ENCODE data around the gene HLA-DPA1. TPM values are rescaled to one million over a fixed set of nuclear protein-coding genes. Genes with fewer than 3 reads are reported as not detected.

HLA-DPA1 gene
- total and polyA plus RNA-seq, 2 experiments from 2014 or later: 2.6 to 4.7 TPM

GRCh38 chr6:33072508-33073100 is 845 bp downstream of the HLA-DPA1 start:
- Histone ChIP-seq H3K79me2 (no peaks in the 10 kb centered on the region), H3K4me2 (no peak overlapping the region), H3K9me3 (ENCODE audit: low read depth) (no peaks in the 10 kb centered on the region), H3K4me1 (ENCODE audit: insufficient read depth) (no peaks in the 10 kb centered on the region), H3K27ac (no peak overlapping the region), H3K9me2 (replicated peaks; ENCODE audit: insufficient read depth) (no peaks in the 10 kb centered on the region), H3K4me3 (no peak overlapping the region), H3K27me3 (no peaks in the 10 kb centered on the region), H4K20me1 (ENCODE audit: insufficient read depth, poor library complexity, severe bottlenecking) (no peaks in the 10 kb centered on the region), H2AFZ (no peak overlapping the region), H3K36me3 (replicated peaks; ENCODE audit: insufficient read depth, low read depth) (no peaks in the 10 kb centered on the region)
- no peak for TF ChIP-seq EZH2 (IDR thresholded peaks at IDR 0.05; ENCODE audit: borderline replicate concordance)
- TF ChIP-seq, protein P1, sequence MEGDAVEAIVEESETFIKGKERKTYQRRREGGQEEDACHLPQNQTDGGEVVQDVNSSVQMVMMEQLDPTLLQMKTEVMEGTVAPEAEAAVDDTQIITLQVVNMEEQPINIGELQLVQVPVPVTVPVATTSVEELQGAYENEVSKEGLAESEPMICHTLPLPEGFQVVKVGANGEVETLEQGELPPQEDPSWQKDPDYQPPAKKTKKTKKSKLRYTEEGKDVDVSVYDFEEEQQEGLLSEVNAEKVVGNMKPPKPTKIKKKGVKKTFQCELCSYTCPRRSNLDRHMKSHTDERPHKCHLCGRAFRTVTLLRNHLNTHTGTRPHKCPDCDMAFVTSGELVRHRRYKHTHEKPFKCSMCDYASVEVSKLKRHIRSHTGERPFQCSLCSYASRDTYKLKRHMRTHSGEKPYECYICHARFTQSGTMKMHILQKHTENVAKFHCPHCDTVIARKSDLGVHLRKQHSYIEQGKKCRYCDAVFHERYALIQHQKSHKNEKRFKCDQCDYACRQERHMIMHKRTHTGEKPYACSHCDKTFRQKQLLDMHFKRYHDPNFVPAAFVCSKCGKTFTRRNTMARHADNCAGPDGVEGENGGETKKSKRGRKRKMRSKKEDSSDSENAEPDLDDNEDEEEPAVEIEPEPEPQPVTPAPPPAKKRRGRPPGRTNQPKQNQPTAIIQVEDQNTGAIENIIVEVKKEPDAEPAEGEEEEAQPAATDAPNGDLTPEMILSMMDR (IDR thresholded peaks at IDR 0.05; ENCODE audit: poor library complexity): no peak
- TF ChIP-seq EZH2phosphoT487 (IDR thresholded peaks at IDR 0.05; ENCODE audit: low read depth, severe bottlenecking, unreplicated experiment): no peak
- no peak for DNase-seq (ENCODE audit: low spot score)
- WGBS (ENCODE audit: low lambda C conversion rate, missing lambda C conversion rate): 83% methylated on average over 7 of the region's 7 CpGs

- no peak overlapping the region for H3K4me2 ChIP-seq
- no peaks in the 10 kb centered on the region for H3K79me2 ChIP-seq
- no peaks in the 10 kb centered on the region for H4K20me1 ChIP-seq (ENCODE audit: insufficient read depth, poor library complexity, severe bottlenecking)
- H3K27me3 ChIP-seq: no peaks in the 10 kb centered on the region
- H3K9me3 ChIP-seq (ENCODE audit: low read depth): no peaks in the 10 kb centered on the region
- no peak for TF ChIP-seq EZH2phosphoT487 (IDR thresholded peaks at IDR 0.05; ENCODE audit: low read depth, severe bottlenecking, unreplicated experiment)
- TF ChIP-seq, protein P1 (IDR thresholded peaks at IDR 0.05; ENCODE audit: poor library complexity): no peak
- no peak for TF ChIP-seq EZH2 (IDR thresholded peaks at IDR 0.05; ENCODE audit: borderline replicate concordance)
- no peaks in the 10 kb centered on the region for H3K36me3 ChIP-seq (replicated peaks; ENCODE audit: insufficient read depth, low read depth)
- H3K9me2 ChIP-seq (replicated peaks; ENCODE audit: insufficient read depth): no peaks in the 10 kb centered on the region
- 87% methylated on average over 6 of the region's 6 CpGs for WGBS (ENCODE audit: low lambda C conversion rate, missing lambda C conversion rate)
- DNase-seq (ENCODE audit: low spot score): no peak
- H3K4me1 ChIP-seq (ENCODE audit: insufficient read depth): no peaks in the 10 kb centered on the region
- no peak overlapping the region for H3K4me3 ChIP-seq
- no peak overlapping the region for H3K27ac ChIP-seq
- no peak overlapping the region for H2AFZ ChIP-seq
These were observed 1.9 kb downstream of the HLA-DPA1 start for GRCh38 chr6:33071569-33071968.

DNA sequence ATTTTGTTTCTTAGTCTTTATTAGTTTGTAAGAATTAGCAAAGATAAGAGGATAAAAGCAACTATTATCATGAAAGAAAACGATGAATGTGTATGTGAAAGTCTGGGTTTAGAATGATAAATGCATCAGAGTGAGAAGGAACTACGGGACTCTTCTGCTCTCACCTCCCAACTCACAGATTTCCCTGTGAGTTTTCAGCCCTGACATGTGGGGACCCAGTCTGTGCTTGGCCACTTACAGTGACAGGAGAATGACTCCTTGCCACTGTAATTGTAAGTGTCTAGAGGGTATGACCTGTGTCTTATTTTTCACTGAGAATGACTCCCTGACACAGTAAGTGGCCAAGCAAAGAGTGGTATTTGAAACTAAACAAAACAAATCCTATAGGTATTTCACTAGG is 2.5 kb downstream of the HLA-DPA1 start:
- no peaks in the 10 kb centered on the region for H3K36me3 ChIP-seq (replicated peaks; ENCODE audit: insufficient read depth, low read depth)
- no peak overlapping the region for H3K4me2 ChIP-seq
- no peak overlapping the region for H2AFZ ChIP-seq
- 42% methylated on average over 2 of the region's 2 CpGs for WGBS (ENCODE audit: low lambda C conversion rate, missing lambda C conversion rate)
- H3K27ac ChIP-seq: no peak overlapping the region
- TF ChIP-seq, protein P1 (IDR thresholded peaks at IDR 0.05; ENCODE audit: poor library complexity): no peak
- TF ChIP-seq EZH2 (IDR thresholded peaks at IDR 0.05; ENCODE audit: borderline replicate concordance) (no peak), EZH2phosphoT487 (IDR thresholded peaks at IDR 0.05; ENCODE audit: low read depth, severe bottlenecking, unreplicated experiment) (no peak)
- no peaks in the 10 kb centered on the region for H3K9me2 ChIP-seq (replicated peaks; ENCODE audit: insufficient read depth)
- no peak overlapping the region for H3K4me3 ChIP-seq
- no peaks in the 10 kb centered on the region for H3K4me1 ChIP-seq (ENCODE audit: insufficient read depth)
- no peaks in the 10 kb centered on the region for H3K27me3 ChIP-seq
- no peak for DNase-seq (ENCODE audit: low spot score)
- H3K9me3 ChIP-seq (ENCODE audit: low read depth): no peaks in the 10 kb centered on the region
- H4K20me1 ChIP-seq (ENCODE audit: insufficient read depth, poor library complexity, severe bottlenecking): no peaks in the 10 kb centered on the region
- H3K79me2 ChIP-seq: no peaks in the 10 kb centered on the region
